ENCODE measurements around the gene SLC4A4.

Gene SLC4A4

GRCh38 chr4:71498002-71498401, 159.2 kb downstream of the SLC4A4 start:
- no peak for TF ChIP-seq CTCF (IDR thresholded peaks at IDR 0.05; ENCODE audit: borderline replicate concordance, insufficient read depth, low read depth, low read length)
- H3K4me3 ChIP-seq (ENCODE audit: low read depth, low read length) = no peak overlapping the region

DNA sequence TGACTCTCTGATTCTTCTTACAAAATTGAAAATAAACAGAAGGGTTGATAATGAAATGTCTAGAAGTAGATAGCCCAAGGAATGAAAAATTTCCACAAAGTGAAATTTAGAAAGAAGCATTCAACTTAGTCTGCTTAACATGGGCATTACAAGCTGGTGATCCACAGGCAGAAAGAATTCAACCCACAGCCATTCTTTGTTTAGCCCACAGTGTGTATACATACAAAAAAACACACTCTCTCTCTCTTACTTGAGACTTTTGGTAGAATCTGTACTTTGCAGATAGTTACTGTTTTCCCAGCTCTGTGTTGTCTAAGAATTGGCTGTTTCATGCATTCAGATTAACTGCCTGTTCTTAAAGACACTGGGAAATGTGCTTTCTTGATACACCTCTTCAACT, 159.8 kb downstream of the SLC4A4 start:
- no peak overlapping the region for H3K4me3 ChIP-seq (ENCODE audit: low read depth, low read length)
- no peak for TF ChIP-seq CTCF (IDR thresholded peaks at IDR 0.05; ENCODE audit: borderline replicate concordance, insufficient read depth, low read depth, low read length)

DNA sequence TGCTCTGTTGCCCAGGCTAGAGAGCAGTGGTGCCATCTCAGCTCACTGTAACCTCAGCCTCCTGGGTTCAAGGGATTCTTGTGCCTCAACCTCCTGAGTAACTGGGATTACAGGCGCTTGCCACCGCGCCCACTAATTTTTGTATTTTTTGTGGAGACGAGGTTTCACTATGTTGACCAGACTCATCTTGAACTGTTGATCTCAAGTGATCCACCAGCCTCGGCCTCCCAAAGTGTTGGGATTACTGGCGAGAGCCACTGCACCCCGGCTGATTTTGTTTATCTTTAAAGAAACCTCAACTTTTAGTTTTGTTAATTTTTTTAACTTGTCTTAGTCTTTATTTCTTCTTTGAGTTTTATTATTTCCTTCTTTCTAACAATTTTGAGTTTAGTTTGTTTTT, 163.2 kb downstream of the SLC4A4 start:
- no peak for TF ChIP-seq CTCF (IDR thresholded peaks at IDR 0.05; ENCODE audit: borderline replicate concordance, insufficient read depth, low read depth, low read length)
- H3K4me3 ChIP-seq (ENCODE audit: low read depth, low read length) = no peak overlapping the region

DNA sequence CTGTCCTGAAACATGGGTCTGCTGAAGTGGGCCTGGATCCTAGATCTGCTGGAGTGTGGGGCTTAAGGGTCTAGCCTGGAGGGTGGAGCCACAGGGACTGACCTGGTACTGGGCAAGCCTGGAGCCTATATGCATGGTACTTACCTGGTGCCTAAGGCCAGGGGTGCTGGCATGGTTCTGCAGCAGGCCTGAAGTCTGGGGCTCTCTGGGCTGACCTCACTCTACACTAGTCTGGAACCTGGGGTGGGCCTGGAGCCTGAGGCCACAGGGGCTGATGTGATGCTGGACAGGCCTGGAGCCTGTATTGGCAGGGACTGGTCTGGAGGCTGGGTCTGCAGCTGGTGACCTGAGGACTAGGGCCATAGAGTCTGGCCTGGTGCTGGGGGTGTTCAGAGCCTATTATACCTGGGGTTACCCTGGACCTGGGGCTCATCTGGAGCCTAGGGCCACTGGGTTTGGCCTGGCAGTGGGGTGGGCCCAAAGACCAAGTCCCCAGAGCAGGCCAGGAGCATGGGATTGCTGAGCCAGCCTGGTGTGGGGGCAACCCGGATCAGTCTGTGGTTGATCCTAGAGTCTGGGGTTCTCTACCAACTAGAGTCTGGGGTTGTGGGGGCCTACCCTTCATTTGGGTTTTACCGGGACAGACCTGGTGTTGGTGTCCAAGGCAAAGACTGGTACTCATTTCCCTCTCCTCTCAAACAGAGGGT, 179.6 kb downstream of the SLC4A4 start:
- no peak for TF ChIP-seq CTCF (IDR thresholded peaks at IDR 0.05; ENCODE audit: borderline replicate concordance, insufficient read depth, low read depth, low read length)
- no peak overlapping the region for H3K4me3 ChIP-seq (ENCODE audit: low read depth, low read length)

GRCh38 chr4:71520308-71520707, 181.5 kb downstream of the SLC4A4 start:
- TF ChIP-seq CTCF (IDR thresholded peaks at IDR 0.05; ENCODE audit: borderline replicate concordance, insufficient read depth, low read depth, low read length) = no peak

DNA sequence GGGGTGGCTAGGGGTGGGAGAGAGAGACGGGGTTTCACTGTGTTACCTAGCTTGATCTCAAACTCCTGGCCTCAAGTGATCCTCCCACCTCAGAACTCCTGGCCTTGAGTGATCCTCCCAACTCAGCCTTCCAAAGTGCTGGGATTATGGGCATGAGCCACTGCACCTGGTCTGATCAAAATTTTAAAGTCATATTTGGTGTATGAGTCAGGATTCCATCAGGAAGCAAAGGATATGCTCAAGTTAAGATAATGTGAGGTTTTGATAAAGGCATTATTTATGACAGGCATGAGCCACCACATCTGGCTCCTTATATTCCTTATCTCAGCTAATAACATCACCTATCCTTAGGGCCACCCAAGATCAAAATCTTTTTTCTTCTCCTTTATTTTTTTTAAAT, 182.0 kb downstream of the SLC4A4 start:
- no peak for TF ChIP-seq CTCF (IDR thresholded peaks at IDR 0.05; ENCODE audit: borderline replicate concordance, insufficient read depth, low read depth, low read length)
- H3K4me3 ChIP-seq (ENCODE audit: low read depth, low read length) = no peak overlapping the region

More at GRCh38 chr4:71520308-71520707, 181.5 kb downstream of the SLC4A4 start:
- no peak overlapping the region for H3K4me3 ChIP-seq (ENCODE audit: low read depth, low read length)

DNA sequence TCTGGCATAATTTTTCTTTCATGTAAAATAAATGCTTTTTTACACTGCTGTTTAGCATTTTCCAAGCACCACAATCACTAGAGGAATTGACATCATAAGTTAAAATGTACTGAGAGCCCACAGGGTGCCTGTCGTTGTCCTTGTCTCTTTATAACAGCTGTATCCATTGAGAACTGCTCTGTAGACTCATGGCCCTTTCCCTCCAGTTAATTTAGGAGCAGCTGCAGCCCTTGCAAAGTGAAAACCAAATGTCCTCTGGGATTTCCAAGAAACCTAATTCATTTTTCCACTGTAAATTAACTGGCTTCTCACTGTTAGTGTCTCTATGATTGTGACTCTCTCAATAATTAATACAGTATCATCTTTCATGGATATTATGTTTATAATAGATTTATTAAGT, 185.9 kb downstream of the SLC4A4 start:
- no peak overlapping the region for H3K4me3 ChIP-seq (ENCODE audit: low read depth, low read length)
- TF ChIP-seq CTCF (IDR thresholded peaks at IDR 0.05; ENCODE audit: borderline replicate concordance, insufficient read depth, low read depth, low read length) = no peak
